ENCODE data around the gene KIF13A.
"Not testable (repeated sequence)": the region's sequence is repeated elsewhere in the genome, so short reads cannot be mapped to it uniquely, and the experiment has no call there.

Gene KIF13A

GRCh38 chr6:17950095-17950494 is 37.3 kb downstream of the KIF13A start:
- in situ Hi-C loops (cut with MboI; ENCODE audit: low sequenced_read_pairs, unreplicated experiment): no loop called here
- DNase-seq (ENCODE audit: low spot score): no peak
- no peak for TF ChIP-seq CTCF (IDR thresholded peaks at IDR 0.05; ENCODE audit: borderline replicate concordance, control extremely low read depth, extremely low read depth, insufficient read depth, missing control alignments)

- in situ Hi-C loops (cut with MboI; ENCODE audit: low sequenced_read_pairs, unreplicated experiment): no loop called here
- no peak for DNase-seq (ENCODE audit: low spot score)
- no peak for TF ChIP-seq CTCF (IDR thresholded peaks at IDR 0.05; ENCODE audit: borderline replicate concordance, control extremely low read depth, extremely low read depth, insufficient read depth, missing control alignments)
Observed at GRCh38 chr6:17949168-17949567, 38.3 kb downstream of the KIF13A start.

GRCh38 chr6:17948725-17949124 is 38.7 kb downstream of the KIF13A start:
- TF ChIP-seq CTCF (IDR thresholded peaks at IDR 0.05; ENCODE audit: borderline replicate concordance, control extremely low read depth, extremely low read depth, insufficient read depth, missing control alignments): no peak
- in situ Hi-C loops (cut with MboI; ENCODE audit: low sequenced_read_pairs, unreplicated experiment): no loop called here
- no peak for DNase-seq (ENCODE audit: low spot score)

- DNase-seq (ENCODE audit: low spot score); in situ Hi-C loops (cut with MboI; ENCODE audit: low sequenced_read_pairs, unreplicated experiment): not testable (repeated sequence)
Observed at GRCh38 chr6:17947574-17947973, 39.9 kb downstream of the KIF13A start.

- no peak for TF ChIP-seq CTCF (IDR thresholded peaks at IDR 0.05; ENCODE audit: borderline replicate concordance, control extremely low read depth, extremely low read depth, insufficient read depth, missing control alignments)
- no peak for DNase-seq (ENCODE audit: low spot score)
- in situ Hi-C loops (cut with MboI; ENCODE audit: low sequenced_read_pairs, unreplicated experiment): no loop called here
Observed at GRCh38 chr6:17945575-17945974, 41.9 kb downstream of the KIF13A start.

GRCh38 chr6:17945111-17945510 is 42.3 kb downstream of the KIF13A start:
- in situ Hi-C loops (cut with MboI; ENCODE audit: low sequenced_read_pairs, unreplicated experiment): no loop called here

GRCh38 chr6:17941318-17941717 is 46.1 kb downstream of the KIF13A start:
- TF ChIP-seq CTCF (IDR thresholded peaks at IDR 0.05; ENCODE audit: borderline replicate concordance, control extremely low read depth, extremely low read depth, insufficient read depth, missing control alignments): no peak
- in situ Hi-C loops (cut with MboI; ENCODE audit: low sequenced_read_pairs, unreplicated experiment): no loop called here
- no peak for DNase-seq (ENCODE audit: low spot score)

More at GRCh38 chr6:17945111-17945510, 42.3 kb downstream of the KIF13A start:
- TF ChIP-seq CTCF (IDR thresholded peaks at IDR 0.05; ENCODE audit: borderline replicate concordance, control extremely low read depth, extremely low read depth, insufficient read depth, missing control alignments): no peak
- DNase-seq (ENCODE audit: low spot score): no peak

Data from GM13976 (cell line).